ENCODE results near the gene CEP89.
"Not testable (repeated sequence)": the region's sequence is repeated elsewhere in the genome, so short reads cannot be mapped to it uniquely, and the experiment has no call there.

Gene CEP89

GRCh38 chr19:32988724-32989123 is 17.0 kb upstream of the CEP89 start:
- H3K36me3 ChIP-seq (ENCODE audit: insufficient read depth, low read length), result no peaks in the 10 kb centered on the region

GRCh38 chr19:32988254-32988653 is 16.5 kb upstream of the CEP89 start:
- H4K20me1 ChIP-seq (ENCODE audit: insufficient read depth, low read length); H3K9me3 ChIP-seq (ENCODE audit: low read length); H3K9me2 ChIP-seq (ENCODE audit: low read depth, low read length); H3K4me3 ChIP-seq (ENCODE audit: low read depth, low read length, poor library complexity, severe bottlenecking); H3K4me1 ChIP-seq (ENCODE audit: insufficient read depth, low read length, severe bottlenecking); H3K4me2 ChIP-seq (ENCODE audit: low read length); H2AFZ ChIP-seq (ENCODE audit: low read length); H3K27ac ChIP-seq (ENCODE audit: low read depth, low read length, poor library complexity, severe bottlenecking); H3F3A ChIP-seq (ENCODE audit: insufficient read depth, low read length); H3K36me3 ChIP-seq (ENCODE audit: insufficient read depth, low read length); H3K79me2 ChIP-seq (ENCODE audit: insufficient read depth, low read length); H3K27me3 ChIP-seq (ENCODE audit: insufficient read depth, low read length); H3K9ac ChIP-seq (ENCODE audit: low read length): not testable (repeated sequence)

More at GRCh38 chr19:32988724-32989123, 17.0 kb upstream of the CEP89 start:
- no peak overlapping the region for H3K9ac ChIP-seq (ENCODE audit: low read length)
- no peak overlapping the region for H3K4me2 ChIP-seq (ENCODE audit: low read length)
- no peaks in the 10 kb centered on the region for H3K27me3 ChIP-seq (ENCODE audit: insufficient read depth, low read length)
- no peak overlapping the region for H2AFZ ChIP-seq (ENCODE audit: low read length)
- TF ChIP-seq EZH2 (IDR thresholded peaks at IDR 0.05; ENCODE audit: borderline replicate concordance, low read length) (no peak), CTCF (IDR thresholded peaks at IDR 0.05; ENCODE audit: low read length) (no peak)
- no peaks in the 10 kb centered on the region for H3K9me3 ChIP-seq (ENCODE audit: low read length)
- no peaks in the 10 kb centered on the region for H3K79me2 ChIP-seq (ENCODE audit: insufficient read depth, low read length)
- H4K20me1 ChIP-seq (ENCODE audit: insufficient read depth, low read length), result no peaks in the 10 kb centered on the region
- H3K27ac ChIP-seq (ENCODE audit: low read depth, low read length, poor library complexity, severe bottlenecking), result no peak overlapping the region
- H3K4me1 ChIP-seq (ENCODE audit: insufficient read depth, low read length, severe bottlenecking), result no peaks in the 10 kb centered on the region
- H3K9me2 ChIP-seq (ENCODE audit: low read depth, low read length), result no peaks in the 10 kb centered on the region
- H3F3A ChIP-seq (ENCODE audit: insufficient read depth, low read length), result no peaks in the 10 kb centered on the region
- H3K4me3 ChIP-seq (ENCODE audit: low read depth, low read length, poor library complexity, severe bottlenecking), result no peak overlapping the region

- H3K79me2 ChIP-seq (ENCODE audit: insufficient read depth, low read length); H4K20me1 ChIP-seq (ENCODE audit: insufficient read depth, low read length); H3F3A ChIP-seq (ENCODE audit: insufficient read depth, low read length): not testable (repeated sequence)
Measured at GRCh38 chr19:32982488-32982887, 10.7 kb upstream of the CEP89 start.

GRCh38 chr19:32979807-32980206 is 8.0 kb upstream of the CEP89 start:
- H3K79me2 ChIP-seq (ENCODE audit: insufficient read depth, low read length); H3K27me3 ChIP-seq (ENCODE audit: insufficient read depth, low read length); H3K27ac ChIP-seq (ENCODE audit: low read depth, low read length, poor library complexity, severe bottlenecking); H3K4me3 ChIP-seq (ENCODE audit: low read depth, low read length, poor library complexity, severe bottlenecking); H2AFZ ChIP-seq (ENCODE audit: low read length); H3K9me3 ChIP-seq (ENCODE audit: low read length); H3K4me1 ChIP-seq (ENCODE audit: insufficient read depth, low read length, severe bottlenecking); H3K9me2 ChIP-seq (ENCODE audit: low read depth, low read length); H3F3A ChIP-seq (ENCODE audit: insufficient read depth, low read length); H4K20me1 ChIP-seq (ENCODE audit: insufficient read depth, low read length); H3K4me2 ChIP-seq (ENCODE audit: low read length); H3K9ac ChIP-seq (ENCODE audit: low read length): not testable (repeated sequence)
- H3K36me3 ChIP-seq (ENCODE audit: insufficient read depth, low read length), result peaks cover 18% of the 10 kb centered on the region; the same call in 1 of the 2 replicates

More at GRCh38 chr19:32982488-32982887, 10.7 kb upstream of the CEP89 start:
- H3K4me1 ChIP-seq (ENCODE audit: insufficient read depth, low read length, severe bottlenecking); H3K9me2 ChIP-seq (ENCODE audit: low read depth, low read length); H3K36me3 ChIP-seq (ENCODE audit: insufficient read depth, low read length); H2AFZ ChIP-seq (ENCODE audit: low read length); H3K27ac ChIP-seq (ENCODE audit: low read depth, low read length, poor library complexity, severe bottlenecking); H3K9ac ChIP-seq (ENCODE audit: low read length); H3K4me2 ChIP-seq (ENCODE audit: low read length); H3K9me3 ChIP-seq (ENCODE audit: low read length); H3K4me3 ChIP-seq (ENCODE audit: low read depth, low read length, poor library complexity, severe bottlenecking); H3K27me3 ChIP-seq (ENCODE audit: insufficient read depth, low read length): not testable (repeated sequence)

GRCh38 chr19:32977813-32978212 is 6.1 kb upstream of the CEP89 start:
- H4K20me1 ChIP-seq (ENCODE audit: insufficient read depth, low read length); H3F3A ChIP-seq (ENCODE audit: insufficient read depth, low read length); H3K4me1 ChIP-seq (ENCODE audit: insufficient read depth, low read length, severe bottlenecking); H3K27ac ChIP-seq (ENCODE audit: low read depth, low read length, poor library complexity, severe bottlenecking); H3K27me3 ChIP-seq (ENCODE audit: insufficient read depth, low read length); H3K4me2 ChIP-seq (ENCODE audit: low read length); H3K79me2 ChIP-seq (ENCODE audit: insufficient read depth, low read length); H3K9me2 ChIP-seq (ENCODE audit: low read depth, low read length); H3K9ac ChIP-seq (ENCODE audit: low read length); H3K4me3 ChIP-seq (ENCODE audit: low read depth, low read length, poor library complexity, severe bottlenecking); H2AFZ ChIP-seq (ENCODE audit: low read length); H3K9me3 ChIP-seq (ENCODE audit: low read length): not testable (repeated sequence)
- peaks cover 18% of the 10 kb centered on the region for H3K36me3 ChIP-seq (ENCODE audit: insufficient read depth, low read length)
